ENCODE data around the gene WDFY4.

The WDFY4 gene

DNA sequence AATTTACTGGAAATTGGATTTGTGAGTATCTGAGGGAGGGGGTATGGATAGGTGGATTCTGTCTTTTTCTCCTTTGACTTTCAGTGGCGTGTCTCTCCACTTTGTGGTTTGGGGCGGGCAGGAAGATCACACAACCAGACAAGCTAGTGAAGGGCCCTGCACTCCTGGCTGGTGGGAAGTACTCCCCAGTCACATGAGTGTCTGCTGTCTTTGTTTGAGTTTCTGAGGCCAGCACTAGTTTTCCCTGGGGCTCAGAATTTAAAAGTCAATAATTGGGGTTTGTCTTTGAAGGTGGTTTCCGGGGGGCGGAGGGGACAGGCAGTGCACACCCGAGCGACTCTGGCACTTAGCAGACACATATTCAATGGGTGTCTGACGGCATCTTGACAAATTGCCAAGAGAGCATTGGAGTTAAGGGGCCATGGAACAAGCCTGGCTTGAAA, 120.1 kb downstream of the WDFY4 start (continued):
- TF ChIP-seq, protein P1, sequence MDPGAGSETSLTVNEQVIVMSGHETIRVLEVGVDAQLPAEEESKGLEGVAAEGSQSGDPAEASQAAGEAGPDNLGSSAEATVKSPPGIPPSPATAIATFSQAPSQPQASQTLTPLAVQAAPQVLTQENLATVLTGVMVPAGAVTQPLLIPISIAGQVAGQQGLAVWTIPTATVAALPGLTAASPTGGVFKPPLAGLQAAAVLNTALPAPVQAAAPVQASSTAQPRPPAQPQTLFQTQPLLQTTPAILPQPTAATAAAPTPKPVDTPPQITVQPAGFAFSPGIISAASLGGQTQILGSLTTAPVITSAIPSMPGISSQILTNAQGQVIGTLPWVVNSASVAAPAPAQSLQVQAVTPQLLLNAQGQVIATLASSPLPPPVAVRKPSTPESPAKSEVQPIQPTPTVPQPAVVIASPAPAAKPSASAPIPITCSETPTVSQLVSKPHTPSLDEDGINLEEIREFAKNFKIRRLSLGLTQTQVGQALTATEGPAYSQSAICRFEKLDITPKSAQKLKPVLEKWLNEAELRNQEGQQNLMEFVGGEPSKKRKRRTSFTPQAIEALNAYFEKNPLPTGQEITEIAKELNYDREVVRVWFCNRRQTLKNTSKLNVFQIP (CRISPR knock-in tag; IDR thresholded peaks at IDR 0.05; ENCODE audit: borderline replicate concordance, low read depth): no peak
- TF ChIP-seq ARNTL (CRISPR knock-in tag; IDR thresholded peaks at IDR 0.05; ENCODE audit: borderline replicate concordance, low read depth) (no peak), PPARA (CRISPR knock-in tag; IDR thresholded peaks at IDR 0.05; ENCODE audit: borderline replicate concordance) (no peak), RARB (CRISPR knock-in tag; IDR thresholded peaks at IDR 0.05) (no peak), ZFP3 (CRISPR knock-in tag; IDR thresholded peaks at IDR 0.05) (no peak), BACH2 (CRISPR knock-in tag; IDR thresholded peaks at IDR 0.05; ENCODE audit: borderline replicate concordance) (no peak), ZNF8 (CRISPR knock-in tag; IDR thresholded peaks at IDR 0.05) (no peak), ZC3H10 (CRISPR knock-in tag; IDR thresholded peaks at IDR 0.05) (no peak)
- TF ChIP-seq, protein P2, sequence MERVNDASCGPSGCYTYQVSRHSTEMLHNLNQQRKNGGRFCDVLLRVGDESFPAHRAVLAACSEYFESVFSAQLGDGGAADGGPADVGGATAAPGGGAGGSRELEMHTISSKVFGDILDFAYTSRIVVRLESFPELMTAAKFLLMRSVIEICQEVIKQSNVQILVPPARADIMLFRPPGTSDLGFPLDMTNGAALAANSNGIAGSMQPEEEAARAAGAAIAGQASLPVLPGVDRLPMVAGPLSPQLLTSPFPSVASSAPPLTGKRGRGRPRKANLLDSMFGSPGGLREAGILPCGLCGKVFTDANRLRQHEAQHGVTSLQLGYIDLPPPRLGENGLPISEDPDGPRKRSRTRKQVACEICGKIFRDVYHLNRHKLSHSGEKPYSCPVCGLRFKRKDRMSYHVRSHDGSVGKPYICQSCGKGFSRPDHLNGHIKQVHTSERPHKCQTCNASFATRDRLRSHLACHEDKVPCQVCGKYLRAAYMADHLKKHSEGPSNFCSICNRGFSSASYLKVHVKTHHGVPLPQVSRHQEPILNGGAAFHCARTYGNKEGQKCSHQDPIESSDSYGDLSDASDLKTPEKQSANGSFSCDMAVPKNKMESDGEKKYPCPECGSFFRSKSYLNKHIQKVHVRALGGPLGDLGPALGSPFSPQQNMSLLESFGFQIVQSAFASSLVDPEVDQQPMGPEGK (CRISPR knock-in tag; IDR thresholded peaks at IDR 0.05; ENCODE audit: borderline replicate concordance): no peak

DNA sequence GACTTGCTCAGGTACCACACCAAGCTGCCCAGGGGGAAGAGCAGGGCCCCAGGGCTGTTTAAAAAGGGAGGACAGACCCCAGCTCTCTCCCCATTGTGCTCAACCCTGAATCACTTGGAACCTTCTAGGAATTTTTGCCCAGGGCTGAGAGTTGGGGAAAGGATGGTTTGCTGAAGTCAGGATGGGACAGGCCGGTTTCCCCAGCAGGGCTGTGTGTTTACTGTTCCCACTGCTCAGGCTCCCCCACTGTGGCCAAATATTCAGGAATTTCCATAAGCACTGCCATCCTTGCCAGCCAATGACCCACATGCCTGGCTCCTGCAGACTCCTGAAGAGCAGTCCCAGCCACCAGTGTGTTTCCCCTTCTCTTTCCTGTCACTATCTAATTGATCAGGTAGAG, 120.7 kb downstream of the WDFY4 start:
- ATAC-seq: no peak
- TF ChIP-seq ZFP3 (CRISPR knock-in tag; IDR thresholded peaks at IDR 0.05) (no peak), ZFP30 (CRISPR knock-in tag; IDR thresholded peaks at IDR 0.05) (no peak), TOX (CRISPR knock-in tag; IDR thresholded peaks at IDR 0.05; ENCODE audit: borderline replicate concordance) (no peak), ZNF565 (CRISPR knock-in tag; conservative IDR thresholded peaks at IDR 0.05; ENCODE audit: low read depth) (no peak), ZNF70 (CRISPR knock-in tag; IDR thresholded peaks at IDR 0.05) (no peak), TCF4 (CRISPR knock-in tag; IDR thresholded peaks at IDR 0.05; ENCODE audit: borderline replicate concordance) (no peak), ZNF8 (CRISPR knock-in tag; IDR thresholded peaks at IDR 0.05) (no peak), BACH2 (CRISPR knock-in tag; IDR thresholded peaks at IDR 0.05; ENCODE audit: borderline replicate concordance) (no peak), ZC3H10 (CRISPR knock-in tag; IDR thresholded peaks at IDR 0.05) (no peak), RARB (CRISPR knock-in tag; IDR thresholded peaks at IDR 0.05) (no peak)
- TF ChIP-seq, protein P3, sequence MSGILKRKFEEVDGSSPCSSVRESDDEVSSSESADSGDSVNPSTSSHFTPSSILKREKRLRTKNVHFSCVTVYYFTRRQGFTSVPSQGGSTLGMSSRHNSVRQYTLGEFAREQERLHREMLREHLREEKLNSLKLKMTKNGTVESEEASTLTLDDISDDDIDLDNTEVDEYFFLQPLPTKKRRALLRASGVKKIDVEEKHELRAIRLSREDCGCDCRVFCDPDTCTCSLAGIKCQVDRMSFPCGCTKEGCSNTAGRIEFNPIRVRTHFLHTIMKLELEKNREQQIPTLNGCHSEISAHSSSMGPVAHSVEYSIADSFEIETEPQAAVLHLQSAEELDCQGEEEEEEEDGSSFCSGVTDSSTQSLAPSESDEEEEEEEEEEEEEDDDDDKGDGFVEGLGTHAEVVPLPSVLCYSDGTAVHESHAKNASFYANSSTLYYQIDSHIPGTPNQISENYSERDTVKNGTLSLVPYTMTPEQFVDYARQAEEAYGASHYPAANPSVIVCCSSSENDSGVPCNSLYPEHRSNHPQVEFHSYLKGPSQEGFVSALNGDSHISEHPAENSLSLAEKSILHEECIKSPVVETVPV (CRISPR knock-in tag; IDR thresholded peaks at IDR 0.05): no peak
- TF ChIP-seq, protein P4, sequence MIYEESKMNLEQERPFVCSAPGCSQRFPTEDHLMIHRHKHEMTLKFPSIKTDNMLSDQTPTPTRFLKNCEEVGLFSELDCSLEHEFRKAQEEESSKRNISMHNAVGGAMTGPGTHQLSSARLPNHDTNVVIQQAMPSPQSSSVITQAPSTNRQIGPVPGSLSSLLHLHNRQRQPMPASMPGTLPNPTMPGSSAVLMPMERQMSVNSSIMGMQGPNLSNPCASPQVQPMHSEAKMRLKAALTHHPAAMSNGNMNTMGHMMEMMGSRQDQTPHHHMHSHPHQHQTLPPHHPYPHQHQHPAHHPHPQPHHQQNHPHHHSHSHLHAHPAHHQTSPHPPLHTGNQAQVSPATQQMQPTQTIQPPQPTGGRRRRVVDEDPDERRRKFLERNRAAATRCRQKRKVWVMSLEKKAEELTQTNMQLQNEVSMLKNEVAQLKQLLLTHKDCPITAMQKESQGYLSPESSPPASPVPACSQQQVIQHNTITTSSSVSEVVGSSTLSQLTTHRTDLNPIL (CRISPR knock-in tag; IDR thresholded peaks at IDR 0.05; ENCODE audit: low read depth): no peak
- TF ChIP-seq, protein P2 (CRISPR knock-in tag; IDR thresholded peaks at IDR 0.05; ENCODE audit: borderline replicate concordance): no peak

DNA sequence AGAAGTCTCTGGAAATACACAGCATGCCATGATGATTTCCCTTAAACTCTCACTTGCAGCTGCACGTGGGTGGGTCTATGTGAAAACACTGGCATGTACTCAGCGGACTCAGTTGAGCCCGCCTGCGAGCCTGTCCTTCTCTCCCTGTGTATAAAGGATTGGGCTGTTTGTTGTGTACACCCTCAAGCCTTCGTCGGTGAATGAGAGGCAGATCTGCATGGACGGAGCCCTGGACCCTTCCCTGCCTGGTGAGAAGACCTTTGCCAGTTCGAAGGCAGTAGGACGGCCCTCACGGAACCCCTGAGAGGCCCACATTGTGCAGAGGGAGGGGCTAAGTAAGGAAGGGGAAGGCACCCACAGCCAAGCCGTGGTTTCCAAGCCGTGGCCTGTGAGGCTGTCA, 121.2 kb downstream of the WDFY4 start:
- TF ChIP-seq TOX (CRISPR knock-in tag; IDR thresholded peaks at IDR 0.05; ENCODE audit: borderline replicate concordance) (no peak), ZFP30 (CRISPR knock-in tag; IDR thresholded peaks at IDR 0.05) (no peak), ESRRG (CRISPR knock-in tag; IDR thresholded peaks at IDR 0.05) (no peak), BACH2 (CRISPR knock-in tag; IDR thresholded peaks at IDR 0.05; ENCODE audit: borderline replicate concordance) (no peak), ZNF8 (CRISPR knock-in tag; IDR thresholded peaks at IDR 0.05) (no peak), OSR1 (CRISPR knock-in tag; IDR thresholded peaks at IDR 0.05) (no peak), CSDC2 (CRISPR knock-in tag; IDR thresholded peaks at IDR 0.05) (no peak)
- TF ChIP-seq, protein P5, sequence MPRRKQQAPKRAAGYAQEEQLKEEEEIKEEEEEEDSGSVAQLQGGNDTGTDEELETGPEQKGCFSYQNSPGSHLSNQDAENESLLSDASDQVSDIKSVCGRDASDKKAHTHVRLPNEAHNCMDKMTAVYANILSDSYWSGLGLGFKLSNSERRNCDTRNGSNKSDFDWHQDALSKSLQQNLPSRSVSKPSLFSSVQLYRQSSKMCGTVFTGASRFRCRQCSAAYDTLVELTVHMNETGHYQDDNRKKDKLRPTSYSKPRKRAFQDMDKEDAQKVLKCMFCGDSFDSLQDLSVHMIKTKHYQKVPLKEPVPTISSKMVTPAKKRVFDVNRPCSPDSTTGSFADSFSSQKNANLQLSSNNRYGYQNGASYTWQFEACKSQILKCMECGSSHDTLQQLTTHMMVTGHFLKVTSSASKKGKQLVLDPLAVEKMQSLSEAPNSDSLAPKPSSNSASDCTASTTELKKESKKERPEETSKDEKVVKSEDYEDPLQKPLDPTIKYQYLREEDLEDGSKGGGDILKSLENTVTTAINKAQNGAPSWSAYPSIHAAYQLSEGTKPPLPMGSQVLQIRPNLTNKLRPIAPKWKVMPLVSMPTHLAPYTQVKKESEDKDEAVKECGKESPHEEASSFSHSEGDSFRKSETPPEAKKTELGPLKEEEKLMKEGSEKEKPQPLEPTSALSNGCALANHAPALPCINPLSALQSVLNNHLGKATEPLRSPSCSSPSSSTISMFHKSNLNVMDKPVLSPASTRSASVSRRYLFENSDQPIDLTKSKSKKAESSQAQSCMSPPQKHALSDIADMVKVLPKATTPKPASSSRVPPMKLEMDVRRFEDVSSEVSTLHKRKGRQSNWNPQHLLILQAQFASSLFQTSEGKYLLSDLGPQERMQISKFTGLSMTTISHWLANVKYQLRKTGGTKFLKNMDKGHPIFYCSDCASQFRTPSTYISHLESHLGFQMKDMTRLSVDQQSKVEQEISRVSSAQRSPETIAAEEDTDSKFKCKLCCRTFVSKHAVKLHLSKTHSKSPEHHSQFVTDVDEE (CRISPR knock-in tag; IDR thresholded peaks at IDR 0.05): no peak
- TF ChIP-seq, protein P2 (CRISPR knock-in tag; IDR thresholded peaks at IDR 0.05; ENCODE audit: borderline replicate concordance): no peak
- TF ChIP-seq, protein P1 (CRISPR knock-in tag; IDR thresholded peaks at IDR 0.05; ENCODE audit: borderline replicate concordance, low read depth): no peak
- ATAC-seq: no peak
